ENCODE data around the gene ADAMTS17.

ADAMTS17 gene

GRCh38 chr15:100134586-100134985 lies 207.2 kb downstream of the ADAMTS17 start:
- no peak for DNase-seq (ENCODE audit: low read depth in 2 of 2, low spot score in 1 of 2)

- DNase-seq (ENCODE audit: low read depth in 2 of 2, low spot score in 1 of 2), result no peak
Measured at GRCh38 chr15:100134089-100134583, 207.6 kb downstream of the ADAMTS17 start.

GRCh38 chr15:100133001-100133400 lies 208.8 kb downstream of the ADAMTS17 start:
- DNase-seq (ENCODE audit: low read depth in 2 of 2, low spot score in 1 of 2), result no peak

GRCh38 chr15:100132309-100132708 lies 209.5 kb downstream of the ADAMTS17 start:
- no peak for DNase-seq (ENCODE audit: low read depth in 2 of 2, low spot score in 1 of 2)

- DNase-seq (ENCODE audit: low read depth in 2 of 2, low spot score in 1 of 2), result no peak
Measured at GRCh38 chr15:100131321-100132224, 210.2 kb downstream of the ADAMTS17 start.

- DNase-seq (ENCODE audit: low read depth in 2 of 2, low spot score in 1 of 2), result no peak
Measured at GRCh38 chr15:100129677-100130076, 212.1 kb downstream of the ADAMTS17 start.

- no peak for DNase-seq (ENCODE audit: low read depth in 2 of 2, low spot score in 1 of 2)
Measured at GRCh38 chr15:100125401-100126191, 216.2 kb downstream of the ADAMTS17 start.

GRCh38 chr15:100124936-100125335 lies 216.8 kb downstream of the ADAMTS17 start:
- no peak for DNase-seq (ENCODE audit: low read depth in 2 of 2, low spot score in 1 of 2)

- DNase-seq (ENCODE audit: low read depth in 2 of 2, low spot score in 1 of 2), result no peak
Measured at GRCh38 chr15:100124361-100124760, 217.4 kb downstream of the ADAMTS17 start.

GRCh38 chr15:100123611-100124010 lies 218.2 kb downstream of the ADAMTS17 start:
- no peak for DNase-seq (ENCODE audit: low read depth in 2 of 2, low spot score in 1 of 2)

- DNase-seq (ENCODE audit: low read depth in 2 of 2, low spot score in 1 of 2), result no peak
Measured at GRCh38 chr15:100121285-100121684, 220.5 kb downstream of the ADAMTS17 start.

GRCh38 chr15:100120111-100120510 lies 221.7 kb downstream of the ADAMTS17 start:
- DNase-seq (ENCODE audit: low read depth in 2 of 2, low spot score in 1 of 2), result no peak

- no peak for DNase-seq (ENCODE audit: low read depth in 2 of 2, low spot score in 1 of 2)
Measured at GRCh38 chr15:100118546-100118945, 223.2 kb downstream of the ADAMTS17 start.

- DNase-seq (ENCODE audit: low read depth in 2 of 2, low spot score in 1 of 2), result no peak
Measured at GRCh38 chr15:100116416-100117190, 225.2 kb downstream of the ADAMTS17 start.

GRCh38 chr15:100115711-100116090 lies 226.1 kb downstream of the ADAMTS17 start:
- DNase-seq (ENCODE audit: low read depth in 2 of 2, low spot score in 1 of 2), result no peak

- no peak for DNase-seq (ENCODE audit: low read depth in 2 of 2, low spot score in 1 of 2)
Measured at GRCh38 chr15:100115066-100115710, 226.6 kb downstream of the ADAMTS17 start.

- DNase-seq (ENCODE audit: low read depth in 2 of 2, low spot score in 1 of 2), result no peak
Measured at GRCh38 chr15:100114571-100114970, 227.2 kb downstream of the ADAMTS17 start.

GRCh38 chr15:100114100-100114499 lies 227.7 kb downstream of the ADAMTS17 start:
- no peak for DNase-seq (ENCODE audit: low read depth in 2 of 2, low spot score in 1 of 2)

GRCh38 chr15:100113351-100114080 lies 228.3 kb downstream of the ADAMTS17 start:
- no peak for DNase-seq (ENCODE audit: low read depth in 2 of 2, low spot score in 1 of 2)
